ENCODE results near the gene TUT7.

TUT7 gene

DNA sequence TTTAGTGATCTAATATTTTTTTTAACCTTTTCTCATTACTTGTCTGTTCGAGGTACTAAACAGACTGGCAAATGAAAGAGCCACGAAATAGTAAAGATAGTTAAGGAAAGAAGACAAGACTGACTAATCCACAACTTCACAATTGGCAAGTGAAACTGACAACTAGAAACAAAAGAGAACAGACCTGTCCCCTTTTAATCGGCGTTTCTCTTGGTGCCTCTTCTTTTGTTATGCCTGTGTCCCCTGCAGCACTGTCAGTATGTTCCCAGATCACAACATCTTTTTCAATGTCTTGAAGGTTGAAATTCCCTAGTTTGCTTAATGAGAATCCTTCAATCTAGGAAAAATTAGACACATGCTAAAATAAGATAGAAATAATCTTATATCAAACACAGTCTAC lies 26.1 kb downstream of the TUT7 start:
- H2AFZ ChIP-seq (ENCODE audit: low read depth, low read length, severe bottlenecking), result no peak overlapping the region
- H3K4me2 ChIP-seq (ENCODE audit: low read depth, low read length, poor library complexity, severe bottlenecking), result no peak overlapping the region
- no peaks in the 10 kb centered on the region for H4K20me1 ChIP-seq (ENCODE audit: low read depth, low read length)
- no peak overlapping the region for H3K4me3 ChIP-seq (ENCODE audit: insufficient read depth, low read length, poor library complexity, severe bottlenecking)
- H3K9me3 ChIP-seq (ENCODE audit: insufficient read depth, low read length), result no peaks in the 10 kb centered on the region
- H3K9me2 ChIP-seq (replicated peaks; ENCODE audit: insufficient read depth, low read length), result no peaks in the 10 kb centered on the region
- H3K79me2 ChIP-seq (ENCODE audit: insufficient read depth, low read length), result no peaks in the 10 kb centered on the region
- TF ChIP-seq EZH2phosphoT487 (conservative IDR thresholded peaks at IDR 0.05; ENCODE audit: low read length), result no peak
- TF ChIP-seq, protein P1, sequence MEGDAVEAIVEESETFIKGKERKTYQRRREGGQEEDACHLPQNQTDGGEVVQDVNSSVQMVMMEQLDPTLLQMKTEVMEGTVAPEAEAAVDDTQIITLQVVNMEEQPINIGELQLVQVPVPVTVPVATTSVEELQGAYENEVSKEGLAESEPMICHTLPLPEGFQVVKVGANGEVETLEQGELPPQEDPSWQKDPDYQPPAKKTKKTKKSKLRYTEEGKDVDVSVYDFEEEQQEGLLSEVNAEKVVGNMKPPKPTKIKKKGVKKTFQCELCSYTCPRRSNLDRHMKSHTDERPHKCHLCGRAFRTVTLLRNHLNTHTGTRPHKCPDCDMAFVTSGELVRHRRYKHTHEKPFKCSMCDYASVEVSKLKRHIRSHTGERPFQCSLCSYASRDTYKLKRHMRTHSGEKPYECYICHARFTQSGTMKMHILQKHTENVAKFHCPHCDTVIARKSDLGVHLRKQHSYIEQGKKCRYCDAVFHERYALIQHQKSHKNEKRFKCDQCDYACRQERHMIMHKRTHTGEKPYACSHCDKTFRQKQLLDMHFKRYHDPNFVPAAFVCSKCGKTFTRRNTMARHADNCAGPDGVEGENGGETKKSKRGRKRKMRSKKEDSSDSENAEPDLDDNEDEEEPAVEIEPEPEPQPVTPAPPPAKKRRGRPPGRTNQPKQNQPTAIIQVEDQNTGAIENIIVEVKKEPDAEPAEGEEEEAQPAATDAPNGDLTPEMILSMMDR (IDR thresholded peaks at IDR 0.05; ENCODE audit: insufficient read depth, low read length, poor library complexity, severe bottlenecking), result no peak
- no peak overlapping the region for H3K9ac ChIP-seq (ENCODE audit: low read length)
- H3K27ac ChIP-seq (ENCODE audit: low read depth, low read length), result no peak overlapping the region
- H3K27me3 ChIP-seq (ENCODE audit: low read length), result no peaks in the 10 kb centered on the region
- 0 out of 2 replicates have a peak, but pooled peaks cover 5% of the 10 kb centered on the region for H3F3A ChIP-seq (ENCODE audit: insufficient read depth)
- H3K36me3 ChIP-seq (ENCODE audit: low read length), result peaks cover 48% of the 10 kb centered on the region

DNA sequence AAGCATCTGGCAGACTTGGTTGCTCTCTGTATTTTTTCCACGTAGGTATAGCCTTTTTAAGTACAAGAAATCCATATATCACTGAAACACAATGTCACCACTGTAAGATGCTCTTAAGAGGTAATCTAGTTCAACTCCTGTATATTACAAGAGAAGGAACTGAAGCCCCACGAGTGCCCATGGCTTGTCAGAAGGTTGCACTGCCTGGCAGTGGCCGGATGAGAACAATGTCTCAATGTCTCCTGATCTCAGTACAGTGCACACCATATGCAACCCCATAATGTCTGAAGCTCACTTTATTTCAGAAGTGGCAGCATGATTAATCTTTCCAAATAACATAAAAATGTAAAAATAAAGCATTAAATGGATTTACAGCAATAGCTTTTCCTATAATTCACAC lies 27.7 kb downstream of the TUT7 start:
- Histone ChIP-seq H3K27me3 (ENCODE audit: low read length) (no peaks in the 10 kb centered on the region), H3K9ac (ENCODE audit: low read length) (no peak overlapping the region), H3K27ac (ENCODE audit: low read depth, low read length) (no peak overlapping the region), H3K4me3 (ENCODE audit: insufficient read depth, low read length, poor library complexity, severe bottlenecking) (no peak overlapping the region), H3K9me2 (replicated peaks; ENCODE audit: insufficient read depth, low read length) (no peaks in the 10 kb centered on the region), H3K4me2 (ENCODE audit: low read depth, low read length, poor library complexity, severe bottlenecking) (no peak overlapping the region), H3F3A (ENCODE audit: insufficient read depth) (0 out of 2 replicates have a peak, but pooled peaks cover 5% of the 10 kb centered on the region), H3K36me3 (ENCODE audit: low read length) (peaks cover 49% of the 10 kb centered on the region), H4K20me1 (ENCODE audit: low read depth, low read length) (no peaks in the 10 kb centered on the region), H2AFZ (ENCODE audit: low read depth, low read length, severe bottlenecking) (no peak overlapping the region), H3K9me3 (ENCODE audit: insufficient read depth, low read length) (no peaks in the 10 kb centered on the region), H3K79me2 (ENCODE audit: insufficient read depth, low read length) (no peaks in the 10 kb centered on the region)
- TF ChIP-seq, protein P1 (IDR thresholded peaks at IDR 0.05; ENCODE audit: insufficient read depth, low read length, poor library complexity, severe bottlenecking), result no peak
- TF ChIP-seq EZH2phosphoT487 (conservative IDR thresholded peaks at IDR 0.05; ENCODE audit: low read length), result no peak

DNA sequence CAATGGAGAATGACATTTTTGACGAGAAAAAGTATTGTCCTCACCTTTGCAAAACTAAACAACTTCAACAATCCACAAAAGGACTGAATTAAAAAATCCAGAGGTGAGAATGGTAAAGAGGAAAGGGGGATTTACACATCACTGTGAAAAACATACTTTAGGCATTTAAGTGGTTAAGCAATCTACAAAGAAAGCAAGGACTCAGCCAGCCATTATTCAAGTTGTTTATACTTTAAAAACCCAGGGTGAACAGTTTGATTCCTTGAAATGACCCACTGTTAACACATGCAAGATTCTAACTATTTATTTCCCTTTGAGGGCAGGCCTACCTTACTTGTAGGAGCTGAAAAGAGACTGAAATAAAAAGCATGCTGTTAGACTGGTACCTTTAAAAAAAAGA lies 29.3 kb downstream of the TUT7 start:
- H3K27ac ChIP-seq (ENCODE audit: low read depth, low read length), result no peak overlapping the region

More for the DNA sequence above, 29.3 kb downstream of the TUT7 start:
- no peak overlapping the region for H2AFZ ChIP-seq (ENCODE audit: low read depth, low read length, severe bottlenecking)
- no peaks in the 10 kb centered on the region for H4K20me1 ChIP-seq (ENCODE audit: low read depth, low read length)
- H3K9me3 ChIP-seq (ENCODE audit: insufficient read depth, low read length), result no peaks in the 10 kb centered on the region
- no peaks in the 10 kb centered on the region for H3K9me2 ChIP-seq (replicated peaks; ENCODE audit: insufficient read depth, low read length)
- H3K9ac ChIP-seq (ENCODE audit: low read length), result no peak overlapping the region
- no peak overlapping the region for H3K4me3 ChIP-seq (ENCODE audit: insufficient read depth, low read length, poor library complexity, severe bottlenecking)
- H3F3A ChIP-seq (ENCODE audit: insufficient read depth), result 0 out of 2 replicates have a peak, but pooled peaks cover 5% of the 10 kb centered on the region
- H3K36me3 ChIP-seq (ENCODE audit: low read length), result peaks cover 53% of the 10 kb centered on the region
- no peak overlapping the region for H3K4me2 ChIP-seq (ENCODE audit: low read depth, low read length, poor library complexity, severe bottlenecking)
- H3K79me2 ChIP-seq (ENCODE audit: insufficient read depth, low read length), result no peaks in the 10 kb centered on the region
- TF ChIP-seq EZH2phosphoT487 (conservative IDR thresholded peaks at IDR 0.05; ENCODE audit: low read length), result no peak
- TF ChIP-seq, protein P1 (IDR thresholded peaks at IDR 0.05; ENCODE audit: insufficient read depth, low read length, poor library complexity, severe bottlenecking), result no peak
- H3K27me3 ChIP-seq (ENCODE audit: low read length), result no peaks in the 10 kb centered on the region

Measured in SU-DHL-6 (cell line).